NCI-H524 treated with DMSO at 0.1 percent for 48 hours (cell line): Measurements from ENCODE around the gene SMS.

Experiments
- DNase-seq: peaks from one replicate; lab custom pipeline; 2025; lab: John Stamatoyannopoulos, UW

The SMS gene

GRCh38 chrX:21978346-21978745 lies 37.8 kb downstream of the SMS start:
- DNase-seq: no peak

GRCh38 chrX:21982311-21982710 lies 41.8 kb downstream of the SMS start:
- no peak for DNase-seq

- DNase-seq: peak; percentile 38
Observed at GRCh38 chrX:21985332-21985777, 44.8 kb downstream of the SMS start.

- no peak for DNase-seq
Observed at GRCh38 chrX:21986596-21986995, 46.1 kb downstream of the SMS start.

- DNase-seq: no peak
Observed at GRCh38 chrX:21989384-21989783, 48.9 kb downstream of the SMS start.

- no peak for DNase-seq
Observed at GRCh38 chrX:21990832-21991231, 50.3 kb downstream of the SMS start.

- no peak for DNase-seq
Observed at GRCh38 chrX:21991504-21991903, 51.0 kb downstream of the SMS start.

- DNase-seq: no peak
Observed at GRCh38 chrX:21993265-21993664, 52.8 kb downstream of the SMS start.

GRCh38 chrX:21996872-21997455 lies 56.5 kb downstream of the SMS start:
- no peak for DNase-seq

GRCh38 chrX:21998037-21998436 lies 57.5 kb downstream of the SMS start:
- no peak for DNase-seq

GRCh38 chrX:22004866-22005265 lies 64.4 kb downstream of the SMS start:
- no peak for DNase-seq

GRCh38 chrX:22012051-22012450 lies 71.5 kb downstream of the SMS start:
- DNase-seq: no peak

GRCh38 chrX:22012931-22013330 lies 72.4 kb downstream of the SMS start:
- DNase-seq: no peak

GRCh38 chrX:22015139-22015750 lies 74.7 kb downstream of the SMS start:
- DNase-seq: no peak

GRCh38 chrX:22021751-22022324 lies 81.3 kb downstream of the SMS start:
- no peak for DNase-seq

GRCh38 chrX:22024577-22024976 lies 84.1 kb downstream of the SMS start:
- no peak for DNase-seq

- DNase-seq: no peak
Observed at GRCh38 chrX:22025751-22026150, 85.2 kb downstream of the SMS start.

GRCh38 chrX:22026731-22027130 lies 86.2 kb downstream of the SMS start:
- DNase-seq: no peak

GRCh38 chrX:22032084-22032483 lies 91.6 kb downstream of the SMS start, which contains the start of gene PHEX:
Gene PHEX, plus strand, starts transcription at chrX:22032325. Its CDS starts 681 bp downstream, at chrX:22033006.
- DNase-seq: no peak

- no peak for DNase-seq
Observed at GRCh38 chrX:22032506-22032905, 92.0 kb downstream of the SMS start.

GRCh38 chrX:22033818-22034217 lies 93.3 kb downstream of the SMS start:
- DNase-seq: no peak

GRCh38 chrX:22035236-22035635 lies 94.7 kb downstream of the SMS start:
- DNase-seq: no peak

- no peak for DNase-seq
Observed at GRCh38 chrX:22037225-22037624, 96.7 kb downstream of the SMS start.
